Putamen (tissue), 1 donor: ENCODE measurements around the gene ADM2.
"Not testable (repeated sequence)": the region's sequence is repeated elsewhere in the genome, so short reads cannot be mapped to it uniquely, and the experiment has no call there.

ENCODE experiments used
- DNase-seq: peaks from one replicate; pipeline ENCODE4 v3.0.0-alpha.2; 2016; ENCODE audit warnings: low spot score

ADM2 gene

GRCh38 chr22:50481440-50482106 is at the start of gene ADM2:
Gene ADM2 (plus strand): TSS chr22:50481543. CDS start chr22:50481848, 305 bp downstream.
- DNase-seq, result no peak

GRCh38 chr22:50432131-50432876 is 49.0 kb upstream of the ADM2 start:
- DNase-seq, result no peak

- not testable (repeated sequence) for DNase-seq
These were observed 48.3 kb upstream of the ADM2 start for GRCh38 chr22:50432877-50433510.

DNA sequence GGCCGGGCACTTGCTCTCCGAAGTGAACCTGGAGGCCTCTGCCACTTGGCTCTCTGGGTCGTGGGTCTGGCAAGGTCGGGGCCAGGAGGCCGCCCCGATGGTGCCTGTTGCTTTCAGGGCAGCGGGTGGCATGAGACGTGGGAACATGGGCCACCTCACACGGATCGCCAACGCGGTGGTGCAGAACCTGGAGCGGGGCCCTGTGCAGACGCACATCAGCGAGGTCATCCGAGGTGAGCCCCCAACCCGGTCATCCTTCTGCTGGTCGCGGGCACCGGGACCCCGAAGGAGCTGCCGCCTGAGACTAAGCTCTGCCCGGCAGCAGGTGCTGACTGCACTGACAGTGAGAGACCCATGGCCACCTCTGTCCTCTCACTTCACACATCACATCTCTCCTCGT is 46.5 kb upstream of the ADM2 start:
- DNase-seq, result no peak

- DNase-seq, result no peak
These were observed 45.9 kb upstream of the ADM2 start for GRCh38 chr22:50435291-50436014.

GRCh38 chr22:50436015-50436830 is 45.1 kb upstream of the ADM2 start:
- DNase-seq, result no peak

DNA sequence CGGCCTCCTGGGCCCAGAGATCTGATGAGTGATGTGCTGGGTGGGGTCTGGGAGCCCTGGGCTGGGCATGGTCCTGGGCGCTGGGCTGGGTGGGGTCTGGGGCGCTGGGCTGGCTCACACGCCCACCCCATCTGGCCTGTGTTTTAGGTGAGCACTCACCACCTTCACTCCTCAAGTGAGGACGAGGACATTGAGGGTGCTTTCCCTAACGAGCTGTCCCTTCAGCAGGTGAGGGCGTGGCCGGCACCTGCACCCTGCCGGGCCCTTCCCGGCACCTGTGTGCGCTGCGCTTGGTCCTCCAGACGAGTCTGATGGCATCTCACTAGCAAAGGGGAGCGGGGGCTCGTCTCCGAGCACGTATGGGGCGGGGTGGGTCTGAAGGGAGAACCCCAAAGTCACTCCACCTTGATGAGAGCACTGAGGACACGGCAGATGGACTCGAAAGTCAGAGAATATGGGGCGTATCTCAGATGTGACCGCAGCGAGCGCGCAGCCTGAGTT is 44.5 kb upstream of the ADM2 start:
- DNase-seq, result no peak

- DNase-seq, result no peak
These were observed 43.6 kb upstream of the ADM2 start for GRCh38 chr22:50437511-50438304.

DNA sequence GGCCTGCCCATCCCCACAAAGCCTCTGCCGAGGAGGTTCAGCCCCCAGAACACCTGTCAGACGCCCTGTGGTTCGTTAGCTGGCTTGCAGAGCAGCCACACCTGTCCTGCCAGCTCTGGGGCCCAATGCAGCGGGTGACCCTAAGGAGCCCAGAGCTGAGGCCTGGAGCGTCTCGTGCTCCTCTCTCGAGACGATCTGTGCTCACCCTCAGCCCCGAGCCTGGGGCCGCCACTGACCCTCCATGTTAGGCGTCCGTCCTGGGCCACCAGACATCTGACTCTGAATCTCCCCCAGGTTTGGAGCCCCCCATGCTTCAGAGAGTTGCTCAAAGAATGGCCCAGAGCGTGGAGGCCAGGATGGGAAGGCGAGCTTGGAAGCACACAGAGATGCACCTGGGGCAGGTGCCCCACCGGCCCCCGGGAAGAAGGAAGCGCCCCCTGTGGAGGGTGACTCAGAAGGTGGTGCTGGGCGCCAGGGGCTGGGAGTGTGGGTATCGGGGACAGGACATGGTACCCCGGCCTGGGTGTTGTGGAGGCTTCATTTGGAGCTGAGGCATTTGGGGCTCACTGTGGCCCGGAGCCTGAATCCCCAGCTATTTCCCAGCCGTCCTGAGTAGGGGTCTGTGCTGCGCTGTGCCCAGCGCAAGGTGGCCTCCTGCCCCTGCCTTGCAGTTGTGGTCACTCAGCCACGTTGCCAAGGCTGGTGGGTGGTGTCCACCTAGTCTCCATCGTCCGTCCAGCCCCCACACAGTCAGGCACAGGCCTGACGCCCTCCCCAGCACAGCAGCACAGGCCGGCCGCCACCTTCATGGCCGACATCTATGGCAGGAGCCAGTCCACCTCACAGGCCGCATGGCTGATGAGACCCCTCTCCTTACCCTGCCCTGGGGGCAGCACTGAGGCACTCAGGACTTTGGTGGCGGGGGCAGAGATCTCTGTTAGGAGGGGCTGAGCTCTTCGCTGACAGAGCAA is 42.8 kb upstream of the ADM2 start:
- DNase-seq, result no peak

DNA sequence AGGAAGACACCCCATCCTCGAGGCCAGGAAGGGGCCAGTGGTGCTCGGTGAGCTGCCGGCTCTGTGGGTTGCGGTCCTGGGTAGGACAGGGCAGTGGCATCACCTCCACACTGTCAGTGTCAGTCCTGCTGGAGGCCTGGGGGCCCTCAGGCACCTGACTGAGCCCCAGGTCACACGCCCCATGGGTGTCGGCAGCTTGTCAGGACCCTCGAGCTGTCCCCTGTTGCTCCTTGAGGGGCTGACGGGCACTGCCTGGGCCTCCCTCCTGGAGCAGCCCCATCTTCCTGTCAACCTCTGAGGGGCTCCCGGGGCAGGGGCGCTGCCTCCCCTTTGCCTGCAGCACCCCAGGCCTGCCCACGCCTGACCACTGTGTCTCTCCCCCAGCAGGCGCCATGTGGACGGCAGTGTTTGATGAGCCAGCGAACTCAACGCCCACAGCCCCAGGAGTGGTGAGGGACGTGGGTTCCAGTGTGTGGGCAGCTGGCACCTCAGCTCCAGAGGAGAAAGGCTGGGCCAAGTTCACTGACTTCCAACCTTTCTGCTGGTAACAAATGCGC is 42.0 kb upstream of the ADM2 start:
- DNase-seq, result no peak

- DNase-seq, result no peak
These were observed 41.4 kb upstream of the ADM2 start for GRCh38 chr22:50439871-50440331.

DNA sequence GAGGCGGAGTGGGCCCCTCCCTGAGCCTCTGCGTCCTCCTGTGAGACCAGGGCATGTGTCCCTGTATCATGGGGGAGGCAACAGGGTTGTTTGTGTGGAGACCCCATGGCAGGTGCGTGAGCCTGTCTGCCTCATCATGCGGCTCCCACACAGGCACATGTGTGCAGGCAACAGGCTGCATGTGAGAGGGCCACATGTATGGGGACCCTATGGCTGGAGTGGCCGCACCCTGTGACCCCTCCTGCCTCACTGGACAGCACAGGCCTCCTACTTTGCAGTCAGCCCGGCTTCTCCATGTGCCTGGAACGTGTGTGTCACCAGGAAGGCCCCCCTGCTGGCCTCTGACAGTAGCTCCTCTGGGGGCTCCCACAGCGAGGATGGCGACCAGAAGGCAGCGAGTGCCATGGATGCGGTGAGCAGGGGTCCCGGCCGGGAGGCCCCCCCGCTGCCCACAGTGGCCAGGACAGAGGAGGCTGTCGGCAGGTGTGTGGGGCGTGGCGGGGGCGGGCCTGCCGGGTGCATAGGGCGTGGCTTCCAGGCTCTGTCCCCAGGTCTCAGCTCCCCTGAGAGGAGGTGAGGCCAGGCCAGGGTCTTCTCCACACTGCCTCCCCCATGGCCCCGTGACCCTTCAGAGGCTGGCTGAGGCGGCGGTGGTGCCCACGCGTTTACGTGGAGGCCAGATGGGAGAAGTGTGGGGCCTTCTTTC is 40.6 kb upstream of the ADM2 start:
- DNase-seq, result no peak

DNA sequence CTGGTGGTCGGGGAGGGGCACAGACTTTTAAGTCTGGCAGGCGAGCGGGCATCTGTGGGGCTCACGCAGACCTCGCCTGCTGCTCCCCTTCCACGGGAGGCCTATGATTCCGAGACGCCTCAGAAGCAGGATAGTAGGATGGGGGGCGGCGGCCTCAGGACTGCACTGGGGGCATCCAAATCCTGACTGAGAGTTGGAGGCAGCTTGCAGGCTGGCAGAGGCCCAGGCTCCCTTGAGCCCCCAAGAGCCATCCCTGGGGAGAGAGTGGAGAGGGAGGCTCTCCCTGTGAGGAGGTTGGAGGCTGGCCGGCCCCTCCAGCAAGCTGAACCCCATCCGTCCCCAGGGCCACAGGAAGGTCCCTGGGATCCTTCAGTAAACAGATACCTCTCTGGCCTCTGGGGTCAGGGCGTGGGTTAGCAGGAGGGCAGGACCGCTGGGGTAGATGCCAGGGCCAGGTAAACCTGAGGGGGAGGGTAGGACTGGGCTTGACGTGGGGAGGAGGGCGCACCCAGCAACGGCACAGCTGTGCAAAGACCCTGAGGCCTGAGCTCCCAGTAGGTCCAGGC is 39.8 kb upstream of the ADM2 start:
- no peak for DNase-seq

- DNase-seq, result no peak
These were observed 38.1 kb upstream of the ADM2 start for GRCh38 chr22:50443197-50443596.

GRCh38 chr22:50443801-50444625 is 37.3 kb upstream of the ADM2 start:
- no peak for DNase-seq

GRCh38 chr22:50444663-50445062 is 36.7 kb upstream of the ADM2 start:
- DNase-seq, result no peak
